GM23338 (cell line): ENCODE measurements around the gene MYL6. TPM values are rescaled to one million over a fixed set of nuclear protein-coding genes. Genes with fewer than 3 reads are reported as not detected.

Experiments used
- ATAC-seq: fragments of 200-7000 bp; cut with Tn5 transposase; 3 replicates; pipeline ENCODE4 v1.9.1; 2020
- DNase-seq: peaks from one replicate; pipeline ENCODE4 v3.0.0-alpha.2; 2015; ENCODE audit warnings: low spot score
- H2AFZ ChIP-seq: fragments of 200-600 bp; sonication (generic); 2 replicates; pipeline ENCODE4 v1.8.0; 2016; ENCODE audit warnings: antibody characterized with exemption, mild to moderate bottlenecking, moderate library complexity
- H3F3A ChIP-seq: fragments of 200-600 bp; sonication (generic); replicated peaks from 2 replicates; pipeline ENCODE4 v1.8.0; 2017; ENCODE audit warnings: antibody characterized with exemption, mixed run types, low read depth
- H3K27ac ChIP-seq: fragments of 200-600 bp; sonication (generic); 2 replicates; pipeline ENCODE4 v1.6.1; 2016; ENCODE audit warnings: low read depth
- H3K27me3 ChIP-seq: fragments of 200-600 bp; sonication (generic); 2 replicates; pipeline ENCODE4 v1.8.0; 2016; ENCODE audit warnings: mild to moderate bottlenecking, mixed run types, moderate library complexity; ENCODE audit not compliant: insufficient read depth
- H3K36me3 ChIP-seq: fragments of 200-600 bp; sonication (generic); 2 replicates; pipeline ENCODE4 v1.8.0; 2016; ENCODE audit warnings: mild to moderate bottlenecking; ENCODE audit not compliant: insufficient read depth
- H3K4me1 ChIP-seq: fragments of 200-600 bp; sonication (generic); 2 replicates; pipeline ENCODE4 v1.8.0; 2016; ENCODE audit warnings: mild to moderate bottlenecking, moderate library complexity; ENCODE audit not compliant: insufficient read depth
- H3K4me2 ChIP-seq: fragments of 200-600 bp; sonication (generic); 2 replicates; pipeline ENCODE4 v1.7.1; 2017; ENCODE audit warnings: mixed run types
- H3K4me3 ChIP-seq: fragments of 200-600 bp; sonication (generic); 2 replicates; pipeline ENCODE4 v1.6.1; 2016; ENCODE audit warnings: mixed run types
- H3K79me2 ChIP-seq: fragments of 200-600 bp; sonication (generic); replicated peaks from 2 replicates; pipeline ENCODE4 v1.8.0; 2017; ENCODE audit warnings: mild to moderate bottlenecking; ENCODE audit not compliant: insufficient read depth
- H3K9me2 ChIP-seq: fragments of 200-600 bp; sonication (generic); 2 replicates; pipeline ENCODE4 v1.8.0; 2017; ENCODE audit not compliant: insufficient read depth
- H4K20me1 ChIP-seq: fragments of 200-600 bp; sonication (generic); replicated peaks from 2 replicates; pipeline ENCODE4 v1.8.0; 2017; ENCODE audit warnings: mild to moderate bottlenecking; ENCODE audit not compliant: insufficient read depth
- H3K27ac Mint-ChIP-seq: 2 replicates; pipeline ENCODE4 v1.8.0; 2020; ENCODE audit warnings: inconsistent platforms, mild to moderate bottlenecking, moderate library complexity, mixed read lengths
- H3K27me3 Mint-ChIP-seq: 3 replicates; pipeline ENCODE4 v1.8.0; 2022; ENCODE audit warnings: low read depth, mild to moderate bottlenecking, moderate library complexity, mixed read lengths, inconsistent platforms; ENCODE audit not compliant: insufficient read depth, poor library complexity
- H3K36me3 Mint-ChIP-seq: 3 replicates; pipeline ENCODE4 v1.8.0; 2021; ENCODE audit warnings: low read depth, mild to moderate bottlenecking, inconsistent platforms, moderate library complexity, mixed read lengths
- H3K4me1 Mint-ChIP-seq: 3 replicates; pipeline ENCODE4 v1.8.0; 2020; ENCODE audit warnings: mild to moderate bottlenecking, inconsistent platforms, mixed read lengths
- H3K4me3 Mint-ChIP-seq: 3 replicates; pipeline ENCODE4 v1.8.0; 2021; ENCODE audit warnings: moderate library complexity, mild to moderate bottlenecking, inconsistent platforms, mixed read lengths
- H3K9me3 Mint-ChIP-seq: 3 replicates; pipeline ENCODE4 v1.8.0; 2020; ENCODE audit warnings: moderate library complexity, mild to moderate bottlenecking, inconsistent platforms, mixed read lengths
- CREB1 ChIP-seq: fragments of 250-450 bp; sonication (Bioruptor Pico); IDR thresholded peaks from 2 replicates; pipeline ENCODE4 v1.5.0; 2020; ENCODE audit warnings: low read depth, mild to moderate bottlenecking, moderate library complexity
- ETS1 ChIP-seq: IDR thresholded peaks from 2 replicates; pipeline ENCODE4 v1.6.1; 2016; ENCODE audit warnings: antibody characterized with exemption
- EZH2 ChIP-seq: fragments of 200-600 bp; sonication (generic); IDR thresholded peaks from one replicate; pipeline ENCODE4 v1.8.0; 2017; ENCODE audit warnings: antibody characterized with exemption, mild to moderate bottlenecking, low read depth; ENCODE audit not compliant: unreplicated experiment
- EZH2phosphoT487 ChIP-seq: fragments of 200-600 bp; sonication (generic); IDR thresholded peaks from one replicate; pipeline ENCODE4 v1.8.1; 2018; ENCODE audit warnings: antibody characterized with exemption; ENCODE audit not compliant: unreplicated experiment
- JUNB ChIP-seq: IDR thresholded peaks from one replicate; pipeline ENCODE4 v1.6.1; 2016; ENCODE audit warnings: antibody characterized with exemption; ENCODE audit not compliant: unreplicated experiment
- NANOG ChIP-seq: IDR thresholded peaks from 2 replicates; pipeline ENCODE4 v1.6.1; 2016; ENCODE audit warnings: antibody characterized with exemption, borderline replicate concordance
- POLR2AphosphoS5 ChIP-seq: IDR thresholded peaks from 2 replicates; pipeline ENCODE4 v1.6.1; 2016; ENCODE audit warnings: antibody characterized with exemption, low read depth
- REST ChIP-seq: IDR thresholded peaks from one replicate; pipeline ENCODE4 v1.6.1; 2018; ENCODE audit warnings: antibody characterized with exemption; ENCODE audit not compliant: unreplicated experiment
- ZNF114 ChIP-seq: fragments of 250-450 bp; sonication (Bioruptor Pico); IDR thresholded peaks from 2 replicates; pipeline ENCODE4 v1.5.0; 2020; ENCODE audit warnings: mild to moderate bottlenecking, moderate library complexity
- ZNF331 ChIP-seq: fragments of 250-450 bp; sonication (Bioruptor Pico); IDR thresholded peaks from 2 replicates; pipeline ENCODE4 v1.5.0; 2020; ENCODE audit warnings: low read depth, mild to moderate bottlenecking, moderate library complexity
- polyA plus RNA-seq: library from polyadenylated mRNA; unstranded; fragments of >200 nt; fragmentation: Nextera tagmentation; extraction: Ambion mirVana; gene quantifications from 2 replicates; pipeline ENCODE4 v1.2.1, GENCODE V29; 2016
- total RNA-seq: library from RNA; depleted of rRNA; stranded (reverse); fragments of >200 nt; shearing (Covaris generic); gene quantifications from 2 replicates; pipeline ENCODE4 v1.2.3, GENCODE V29; 2014
- TF ChIP-seq, protein P1 (sequence below), 2 experiments: fragments of 200-600 bp in 1 of 2; sonication (generic) in 1 of 2; conservative IDR thresholded peaks; 2 replicates each; pipeline versions ENCODE4 v1.5.1 to v1.6.1; 2016 to 2017; ENCODE audit warnings: antibody characterized with exemption in 2 of 2, low read depth in 2 of 2, mild to moderate bottlenecking in 2 of 2, moderate library complexity in 1 of 2

MYL6 gene
- total and polyA plus RNA-seq, 2 experiments from 2014 or later = 1,092 to 1,545 TPM

DNA sequence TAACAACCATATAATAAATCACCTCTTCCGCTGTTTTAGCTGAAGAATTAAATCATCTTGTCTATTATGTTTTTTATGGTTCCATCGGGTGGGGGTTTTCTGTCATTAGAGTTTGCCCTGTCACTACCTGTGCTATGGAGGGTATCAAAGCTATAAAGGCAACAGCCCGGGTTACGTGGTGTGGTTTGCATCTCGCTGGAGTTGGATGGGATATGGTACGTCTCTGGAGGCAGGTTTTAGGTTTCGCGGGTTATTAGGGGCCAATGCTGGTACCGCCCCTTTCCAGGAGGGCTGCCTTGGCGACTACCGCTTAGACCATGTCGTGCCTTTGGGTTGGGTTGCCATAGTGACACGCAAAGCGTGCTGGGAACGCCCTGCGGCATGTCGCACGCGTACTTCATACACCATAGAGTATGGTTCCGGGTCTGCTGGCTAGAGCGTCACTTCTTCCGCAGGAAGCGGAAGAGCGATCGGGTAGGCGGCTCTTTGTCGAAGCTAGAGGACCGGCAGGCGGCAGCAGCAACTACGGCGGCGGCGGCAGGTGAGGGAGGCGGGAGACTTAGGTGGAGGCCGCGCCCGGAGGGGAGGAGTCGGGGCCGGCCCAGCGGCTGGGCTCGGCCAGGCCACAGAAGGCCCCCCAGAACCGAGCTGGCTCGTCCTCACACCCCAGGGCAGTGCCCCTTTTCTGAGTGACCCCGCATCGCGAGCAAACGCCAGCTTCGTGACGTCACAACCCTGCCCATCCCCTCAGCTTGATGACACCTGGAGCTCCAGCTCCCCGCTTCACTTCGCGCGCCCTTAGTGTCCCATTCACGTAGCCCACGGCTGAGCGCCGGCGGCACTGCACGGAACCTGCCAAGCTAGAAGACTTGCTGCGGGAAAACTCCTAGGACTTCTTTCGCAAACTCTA, 40.1 kb upstream of the MYL6 start, which contains the start of gene ZC3H10:
ZC3H10 (plus strand) TSS at position 489 of the 910 bp plus-strand sequence. CDS start 2,297 bp downstream, outside the sequence.
- no peaks in the 10 kb centered on the region for H3K9me2 ChIP-seq
- TF ChIP-seq JUNB = no peak
- peak; percentile 97 for TF ChIP-seq CREB1
- peak; percentile 100 for TF ChIP-seq POLR2AphosphoS5
- TF ChIP-seq EZH2phosphoT487 = no peak
- TF ChIP-seq ZNF114 (CRISPR knock-in tag) = no peak
- TF ChIP-seq ETS1 = peak; percentile 98
- TF ChIP-seq, protein P1, sequence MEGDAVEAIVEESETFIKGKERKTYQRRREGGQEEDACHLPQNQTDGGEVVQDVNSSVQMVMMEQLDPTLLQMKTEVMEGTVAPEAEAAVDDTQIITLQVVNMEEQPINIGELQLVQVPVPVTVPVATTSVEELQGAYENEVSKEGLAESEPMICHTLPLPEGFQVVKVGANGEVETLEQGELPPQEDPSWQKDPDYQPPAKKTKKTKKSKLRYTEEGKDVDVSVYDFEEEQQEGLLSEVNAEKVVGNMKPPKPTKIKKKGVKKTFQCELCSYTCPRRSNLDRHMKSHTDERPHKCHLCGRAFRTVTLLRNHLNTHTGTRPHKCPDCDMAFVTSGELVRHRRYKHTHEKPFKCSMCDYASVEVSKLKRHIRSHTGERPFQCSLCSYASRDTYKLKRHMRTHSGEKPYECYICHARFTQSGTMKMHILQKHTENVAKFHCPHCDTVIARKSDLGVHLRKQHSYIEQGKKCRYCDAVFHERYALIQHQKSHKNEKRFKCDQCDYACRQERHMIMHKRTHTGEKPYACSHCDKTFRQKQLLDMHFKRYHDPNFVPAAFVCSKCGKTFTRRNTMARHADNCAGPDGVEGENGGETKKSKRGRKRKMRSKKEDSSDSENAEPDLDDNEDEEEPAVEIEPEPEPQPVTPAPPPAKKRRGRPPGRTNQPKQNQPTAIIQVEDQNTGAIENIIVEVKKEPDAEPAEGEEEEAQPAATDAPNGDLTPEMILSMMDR (conservative IDR thresholded peaks at IDR 0.05; ENCODE audit: low read depth in 2 of 2) = peak; percentile 22 to 63; a peak in 3 of 4 replicates
- TF ChIP-seq NANOG = peak; percentile 66; the same call in 1 of the 2 replicates
- Mint-ChIP-seq H3K27ac (peak within 1 kb of the TSS; percentile 100), H3K9me3 (peaks cover 6% of the 10 kb centered on the region; the same call in 2 of the 3 replicates), H3K4me1 (peaks cover 19% of the 10 kb centered on the region), H3K4me3 (peak within 1 kb of the TSS; percentile 94), H3K36me3 (peaks cover 46% of the 10 kb centered on the region), H3K27me3 (peaks cover 19% of the 10 kb centered on the region)
- no peaks in the 10 kb centered on the region for H3K27me3 ChIP-seq
- H3F3A ChIP-seq = peaks cover 26% of the 10 kb centered on the region
- peaks cover 10% of the 10 kb centered on the region for H3K4me1 ChIP-seq
- H3K4me3 ChIP-seq = peak within 1 kb of the TSS; percentile 86
- peak within 1 kb of the TSS; percentile 93 for H3K4me2 ChIP-seq
- H2AFZ ChIP-seq = no peak within 1 kb of the TSS
- H3K79me2 ChIP-seq = peaks cover 12% of the 10 kb centered on the region
- DNase-seq = peak; percentile 99
- no peaks in the 10 kb centered on the region for H4K20me1 ChIP-seq
- peak within 1 kb of the TSS; percentile 96 for H3K27ac ChIP-seq
- peak; percentile 77 for ATAC-seq
- H3K36me3 ChIP-seq = peaks cover 4% of the 10 kb centered on the region; the same call in 1 of the 2 replicates

DNA sequence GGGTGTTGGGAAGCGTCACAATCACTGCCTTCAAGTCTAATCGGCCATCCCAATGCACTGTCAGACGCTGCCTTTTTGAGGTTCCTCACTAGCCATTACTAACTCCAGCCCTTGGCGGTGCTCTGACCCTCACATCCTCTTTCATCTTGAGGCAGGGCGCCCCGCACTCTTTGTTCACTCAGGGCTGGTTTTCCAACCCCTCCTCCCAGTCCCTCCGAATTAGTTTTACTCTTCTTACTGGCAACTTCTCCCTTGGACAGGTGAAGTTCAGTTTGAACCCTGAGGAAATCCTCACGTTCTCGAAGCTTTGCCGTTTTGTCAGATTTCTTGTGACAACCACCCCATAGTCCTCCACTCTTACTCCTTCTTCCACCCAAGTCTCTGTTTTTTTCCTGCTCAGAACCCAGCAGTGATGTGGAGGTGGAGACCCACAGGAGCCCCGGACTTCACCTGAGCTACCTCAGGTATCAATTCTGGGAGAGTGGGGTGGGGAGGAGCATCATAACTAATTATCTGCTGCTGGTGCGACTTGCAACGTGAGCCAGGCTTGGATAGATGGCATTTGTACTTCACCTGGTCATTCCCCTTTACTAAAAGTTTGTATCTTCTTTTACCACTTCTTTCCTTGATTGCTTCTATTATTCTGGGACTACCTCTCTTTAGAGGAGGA, 39.3 kb upstream of the MYL6 start:
- peak overlapping the region; percentile 93 for H3K4me2 ChIP-seq
- peak overlapping the region; percentile 87 for H3K27ac ChIP-seq
- H3F3A ChIP-seq = peaks cover 22% of the 10 kb centered on the region
- H3K9me3 Mint-ChIP-seq = peaks cover 6% of the 10 kb centered on the region; the same call in 2 of the 3 replicates
- H3K36me3 Mint-ChIP-seq = peaks cover 38% of the 10 kb centered on the region
- H3K36me3 ChIP-seq = peaks cover 4% of the 10 kb centered on the region; the same call in 1 of the 2 replicates
- peak overlapping the region; percentile 94 for H3K4me3 Mint-ChIP-seq
- ATAC-seq (peak; percentile 13), DNase-seq (peak; percentile 58)
- peaks cover 12% of the 10 kb centered on the region for H3K79me2 ChIP-seq
- peaks cover 19% of the 10 kb centered on the region for H3K27me3 Mint-ChIP-seq
- peak overlapping the region; percentile 100 for H3K27ac Mint-ChIP-seq
- H2AFZ ChIP-seq = no peak overlapping the region
- no peaks in the 10 kb centered on the region for H3K27me3 ChIP-seq
- TF ChIP-seq REST (no peak), ZNF114 (CRISPR knock-in tag) (no peak), EZH2 (no peak), EZH2phosphoT487 (no peak), ETS1 (no peak), ZNF331 (CRISPR knock-in tag) (no peak), NANOG (no peak)
- H4K20me1 ChIP-seq = no peaks in the 10 kb centered on the region
- peak overlapping the region; percentile 78 for H3K4me3 ChIP-seq
- peaks cover 10% of the 10 kb centered on the region for H3K4me1 ChIP-seq
- no peaks in the 10 kb centered on the region for H3K9me2 ChIP-seq
- H3K4me1 Mint-ChIP-seq = peaks cover 19% of the 10 kb centered on the region
